ENCODE results near the gene BARHL1.

BARHL1 gene

GRCh38 chr9:132596200-132596599 is 13.8 kb downstream of the BARHL1 start:
- DNase-seq (ENCODE audit: low read depth), result no peak
- H3K4me3 ChIP-seq (ENCODE audit: low read depth, low read length), result no peak overlapping the region
- TF ChIP-seq, protein P1, sequence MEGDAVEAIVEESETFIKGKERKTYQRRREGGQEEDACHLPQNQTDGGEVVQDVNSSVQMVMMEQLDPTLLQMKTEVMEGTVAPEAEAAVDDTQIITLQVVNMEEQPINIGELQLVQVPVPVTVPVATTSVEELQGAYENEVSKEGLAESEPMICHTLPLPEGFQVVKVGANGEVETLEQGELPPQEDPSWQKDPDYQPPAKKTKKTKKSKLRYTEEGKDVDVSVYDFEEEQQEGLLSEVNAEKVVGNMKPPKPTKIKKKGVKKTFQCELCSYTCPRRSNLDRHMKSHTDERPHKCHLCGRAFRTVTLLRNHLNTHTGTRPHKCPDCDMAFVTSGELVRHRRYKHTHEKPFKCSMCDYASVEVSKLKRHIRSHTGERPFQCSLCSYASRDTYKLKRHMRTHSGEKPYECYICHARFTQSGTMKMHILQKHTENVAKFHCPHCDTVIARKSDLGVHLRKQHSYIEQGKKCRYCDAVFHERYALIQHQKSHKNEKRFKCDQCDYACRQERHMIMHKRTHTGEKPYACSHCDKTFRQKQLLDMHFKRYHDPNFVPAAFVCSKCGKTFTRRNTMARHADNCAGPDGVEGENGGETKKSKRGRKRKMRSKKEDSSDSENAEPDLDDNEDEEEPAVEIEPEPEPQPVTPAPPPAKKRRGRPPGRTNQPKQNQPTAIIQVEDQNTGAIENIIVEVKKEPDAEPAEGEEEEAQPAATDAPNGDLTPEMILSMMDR (IDR thresholded peaks at IDR 0.05; ENCODE audit: control insufficient read depth, extremely low read depth, insufficient read depth), result no peak

DNA sequence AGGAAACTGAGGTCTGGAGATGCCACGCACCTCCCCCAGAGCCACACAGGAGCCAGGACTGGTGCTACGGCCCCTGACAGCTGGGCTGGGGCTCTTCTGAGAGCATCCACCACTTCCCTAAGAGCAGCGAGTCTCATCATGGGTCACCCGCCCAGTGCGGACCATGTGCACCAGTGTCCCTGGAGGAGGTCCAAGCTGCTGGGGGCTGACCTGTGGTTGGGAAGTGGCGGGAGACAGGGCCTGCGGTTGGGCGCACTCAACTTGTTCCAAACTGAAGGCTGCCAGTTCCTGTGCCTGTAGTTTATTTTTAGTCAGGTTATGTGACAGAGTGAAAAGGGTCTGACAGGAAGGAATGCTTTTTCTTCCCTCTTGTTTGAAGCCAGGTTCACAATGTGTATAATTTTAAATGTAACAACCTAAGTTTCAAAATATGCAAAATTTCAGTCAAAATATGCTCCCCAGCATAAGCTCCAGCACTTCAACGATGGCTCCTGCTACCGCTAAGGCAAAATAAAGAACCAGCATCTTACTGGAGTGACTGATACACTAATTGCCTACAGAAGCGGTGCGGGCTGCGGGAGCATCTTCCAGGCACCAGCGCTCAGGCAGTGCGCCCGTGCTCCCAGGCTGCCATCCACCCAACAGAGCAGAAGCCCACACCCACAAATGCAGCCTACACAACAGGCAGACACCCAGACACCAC is 14.8 kb downstream of the BARHL1 start:
- no peak for DNase-seq (ENCODE audit: low read depth)
- TF ChIP-seq, protein P1 (IDR thresholded peaks at IDR 0.05; ENCODE audit: control insufficient read depth, extremely low read depth, insufficient read depth), result no peak
- H3K4me3 ChIP-seq (ENCODE audit: low read depth, low read length), result no peak overlapping the region

GRCh38 chr9:132600326-132600984 is 18.0 kb downstream of the BARHL1 start:
- no peak overlapping the region for H3K4me3 ChIP-seq (ENCODE audit: low read depth, low read length)
- DNase-seq (ENCODE audit: low read depth), result no peak
- TF ChIP-seq, protein P1 (IDR thresholded peaks at IDR 0.05; ENCODE audit: control insufficient read depth, extremely low read depth, insufficient read depth), result no peak

DNA sequence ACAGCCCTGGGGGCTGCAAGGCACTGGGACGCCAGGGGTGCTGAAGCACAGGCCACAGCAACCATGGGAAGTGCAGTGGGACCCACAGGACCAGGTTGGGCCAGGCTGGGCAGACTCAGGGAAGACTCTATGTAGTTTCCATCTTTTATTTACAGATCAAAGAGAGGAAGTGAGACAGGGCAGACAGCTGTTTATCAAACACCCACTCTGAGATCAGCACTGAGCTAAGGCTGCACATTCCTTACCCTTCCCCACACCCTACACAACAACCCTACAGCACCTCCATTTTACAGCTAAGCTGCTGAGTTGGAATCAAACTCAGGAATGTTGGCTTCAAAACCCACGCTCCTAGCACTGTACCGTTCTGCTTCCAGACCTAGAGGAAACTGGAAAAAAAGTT is 19.8 kb downstream of the BARHL1 start:
- TF ChIP-seq, protein P1 (IDR thresholded peaks at IDR 0.05; ENCODE audit: control insufficient read depth, extremely low read depth, insufficient read depth), result no peak
- DNase-seq (ENCODE audit: low read depth), result no peak
- no peak overlapping the region for H3K4me3 ChIP-seq (ENCODE audit: low read depth, low read length)

- TF ChIP-seq, protein P1 (IDR thresholded peaks at IDR 0.05; ENCODE audit: control insufficient read depth, extremely low read depth, insufficient read depth), result no peak
- no peak for DNase-seq (ENCODE audit: low read depth)
- no peak overlapping the region for H3K4me3 ChIP-seq (ENCODE audit: low read depth, low read length)
These were observed 23.0 kb downstream of the BARHL1 start for GRCh38 chr9:132605387-132605786.

GRCh38 chr9:132606066-132606465 is 23.7 kb downstream of the BARHL1 start:
- no peak overlapping the region for H3K4me3 ChIP-seq (ENCODE audit: low read depth, low read length)
- TF ChIP-seq, protein P1 (IDR thresholded peaks at IDR 0.05; ENCODE audit: control insufficient read depth, extremely low read depth, insufficient read depth), result no peak
- DNase-seq (ENCODE audit: low read depth), result no peak

Measured in LNCaP clone FGC (cell line).